ENCODE measurements around the gene SUPT4H1. TPM values are rescaled to one million over a fixed set of nuclear protein-coding genes. Genes with fewer than 3 reads are reported as not detected.

The SUPT4H1 gene
- total RNA-seq, 1 experiment from 2014 or later: 53.8 TPM

GRCh38 chr17:58325976-58326468, 26.0 kb downstream of the SUPT4H1 start:
- Histone ChIP-seq H3K4me1 (ENCODE audit: control insufficient read depth, insufficient read depth, low read length) (no peaks in the 10 kb centered on the region), H3K4me3 (ENCODE audit: low read depth in 2 of 2, low read length in 2 of 2) (no peak overlapping the region), H3K9me3 (ENCODE audit: control insufficient read depth, insufficient read depth, low read depth, low read length) (no peaks in the 10 kb centered on the region), H3K36me3 (ENCODE audit: control insufficient read depth, insufficient read depth, low read length) (no peaks in the 10 kb centered on the region), H3K27me3 (ENCODE audit: control insufficient read depth, insufficient read depth, low read length) (no peaks in the 10 kb centered on the region), H3K27ac (ENCODE audit: low read length) (no peak overlapping the region)
- intact Hi-C loops (cut with micrococcal nuclease; ENCODE audit: unreplicated experiment): no loop called here
- in situ Hi-C loops (cut with HindIII; ENCODE audit: low pct_unique_long_range_greater_than_20kb, low sequenced_read_pairs): no loop called here
- ChIA-PET CTCF (interaction anchor here (0.6 kb wide), 1 partner anchor 12 kb away, joined by 6 read pairs; no protein-coding TSS in a partner anchor), POLR2A (interaction anchor here (0.6 kb wide), 1 partner anchor 25 kb away, joined by 5 read pairs; no protein-coding TSS in a partner anchor)
- ATAC-seq: peak; percentile 40; the same call in 1 of the 2 replicates
- no peak for TF ChIP-seq TCF7L2 (IDR thresholded peaks at IDR 0.05; ENCODE audit: low read depth, low read length)
- no peak for TF ChIP-seq REST (IDR thresholded peaks at IDR 0.05; ENCODE audit: insufficient read depth in 1 of 2, low read depth in 2 of 2, low read length in 1 of 2)
- no peak for TF ChIP-seq CTCF (IDR thresholded peaks at IDR 0.05)
- no peak for TF ChIP-seq POLR2AphosphoS5 (IDR thresholded peaks at IDR 0.05; ENCODE audit: low read depth, low read length)
- TF ChIP-seq SIN3A (IDR thresholded peaks at IDR 0.05; ENCODE audit: borderline replicate concordance, insufficient read depth, low read depth, low read length): no peak
- DNase-seq (ENCODE audit: low read depth, low spot score): no peak
- no TSS peak for BruUV-seq (replicated peaks)

GRCh38 chr17:58325289-58325726, 26.7 kb downstream of the SUPT4H1 start:
- POLR2A ChIA-PET: no interaction called here
- H3K4me1 ChIP-seq (ENCODE audit: control insufficient read depth, insufficient read depth, low read length): no peaks in the 10 kb centered on the region
- no peaks in the 10 kb centered on the region for H3K27me3 ChIP-seq (ENCODE audit: control insufficient read depth, insufficient read depth, low read length)
- no peak overlapping the region for H3K27ac ChIP-seq (ENCODE audit: low read length)
- DNase-seq (ENCODE audit: low read depth, low spot score) (no peak), ATAC-seq (no peak)
- H3K36me3 ChIP-seq (ENCODE audit: control insufficient read depth, insufficient read depth, low read length): no peaks in the 10 kb centered on the region
- TF ChIP-seq CTCF (IDR thresholded peaks at IDR 0.05) (no peak), POLR2AphosphoS5 (IDR thresholded peaks at IDR 0.05; ENCODE audit: low read depth, low read length) (no peak), TCF7L2 (IDR thresholded peaks at IDR 0.05; ENCODE audit: low read depth, low read length) (no peak), SIN3A (IDR thresholded peaks at IDR 0.05; ENCODE audit: borderline replicate concordance, insufficient read depth, low read depth, low read length) (no peak), REST (IDR thresholded peaks at IDR 0.05; ENCODE audit: insufficient read depth in 1 of 2, low read depth in 2 of 2, low read length in 1 of 2) (no peak)
- BruUV-seq (replicated peaks): no TSS peak
- no peak overlapping the region for H3K4me3 ChIP-seq (ENCODE audit: low read depth in 2 of 2, low read length in 2 of 2)
- CTCF ChIA-PET: interaction anchor here (0.6 kb wide), 1 partner anchor 13 kb away, joined by 6 read pairs; no protein-coding TSS in a partner anchor
- in situ Hi-C loops (cut with HindIII; ENCODE audit: low pct_unique_long_range_greater_than_20kb, low sequenced_read_pairs) (no loop called here), intact Hi-C loops (cut with micrococcal nuclease; ENCODE audit: unreplicated experiment) (no loop called here)
- no peaks in the 10 kb centered on the region for H3K9me3 ChIP-seq (ENCODE audit: control insufficient read depth, insufficient read depth, low read depth, low read length)

Data from Panc1 (cell line).